Stimulated activated CD4-positive, alpha-beta T cell treated with anti-CD3 and anti-CD28 coated beads, TNF-alpha, amount 100 ng/mL, for 1 hour (primary cell): ENCODE measurements around the gene ZMAT2.
"Not testable (repeated sequence)": the region's sequence is repeated elsewhere in the genome, so short reads cannot be mapped to it uniquely, and the experiment has no call there.

Source experiments
- DNase-seq, 3 donors: peaks; one replicate each; pipeline ENCODE4 v3.0.0-alpha.2; 2020; ENCODE audit warnings: low read depth in 3 of 3, low spot score in 1 of 3

Gene ZMAT2

GRCh38 chr5:140707812-140708211 lies 7.6 kb downstream of the ZMAT2 start:
- DNase-seq = no peak

GRCh38 chr5:140708787-140709186 lies 8.5 kb downstream of the ZMAT2 start:
- not testable (repeated sequence) for DNase-seq

GRCh38 chr5:140710899-140711552 lies 10.8 kb downstream of the ZMAT2 start:
- peak; percentile 69 to 89 (median 70) for DNase-seq

GRCh38 chr5:140711794-140712193 lies 11.5 kb downstream of the ZMAT2 start:
- DNase-seq = no peak

GRCh38 chr5:140713562-140714094 lies 13.4 kb downstream of the ZMAT2 start:
- DNase-seq = no peak

GRCh38 chr5:140716238-140716637 lies 16.0 kb downstream of the ZMAT2 start:
- DNase-seq = not testable (repeated sequence)

GRCh38 chr5:140718266-140718592 lies 18.0 kb downstream of the ZMAT2 start:
- no peak for DNase-seq

- not testable (repeated sequence) for DNase-seq
Measured at GRCh38 chr5:140720738-140721137, 20.5 kb downstream of the ZMAT2 start.

- not testable (repeated sequence) for DNase-seq
Measured at GRCh38 chr5:140721395-140721794, 21.1 kb downstream of the ZMAT2 start.

- peak; percentile 29 to 52 (median 32) for DNase-seq
Measured at GRCh38 chr5:140725799-140726471, 25.7 kb downstream of the ZMAT2 start.

GRCh38 chr5:140733098-140733497 lies 32.9 kb downstream of the ZMAT2 start:
- DNase-seq = no peak

- no peak for DNase-seq
Measured at GRCh38 chr5:140734354-140734753, 34.1 kb downstream of the ZMAT2 start.

GRCh38 chr5:140737486-140737885 lies 37.2 kb downstream of the ZMAT2 start:
- DNase-seq = no peak

- no peak for DNase-seq
Measured at GRCh38 chr5:140741967-140742366, 41.7 kb downstream of the ZMAT2 start.

GRCh38 chr5:140753561-140753960 lies 53.3 kb downstream of the ZMAT2 start:
- DNase-seq = no peak
